SU-DHL-6 (cell line): ENCODE results near the gene HSDL2.

Experiments
- CTCF ChIP-seq: fragments of 200-600 bp; sonication (generic); IDR thresholded peaks from one replicate; pipeline ENCODE4 v1.5.1; 2017; ENCODE audit warnings: antibody characterized with exemption, mild to moderate bottlenecking, low read length, moderate library complexity; ENCODE audit not compliant: insufficient read depth, poor library complexity, severe bottlenecking
- EZH2phosphoT487 ChIP-seq: fragments of 200-600 bp; sonication (generic), shearing (Covaris generic); conservative IDR thresholded peaks from 2 replicates; pipeline ENCODE4 v1.6.1; 2018; ENCODE audit warnings: mild to moderate bottlenecking, antibody characterized with exemption, low read length, moderate library complexity, mixed read lengths

GRCh38 chr9:112339886-112340285, 40.0 kb upstream of the HSDL2 start:
- no peak for TF ChIP-seq CTCF
- TF ChIP-seq EZH2phosphoT487: no peak
